Measurements from ENCODE around the gene MYO5A.

DNA sequence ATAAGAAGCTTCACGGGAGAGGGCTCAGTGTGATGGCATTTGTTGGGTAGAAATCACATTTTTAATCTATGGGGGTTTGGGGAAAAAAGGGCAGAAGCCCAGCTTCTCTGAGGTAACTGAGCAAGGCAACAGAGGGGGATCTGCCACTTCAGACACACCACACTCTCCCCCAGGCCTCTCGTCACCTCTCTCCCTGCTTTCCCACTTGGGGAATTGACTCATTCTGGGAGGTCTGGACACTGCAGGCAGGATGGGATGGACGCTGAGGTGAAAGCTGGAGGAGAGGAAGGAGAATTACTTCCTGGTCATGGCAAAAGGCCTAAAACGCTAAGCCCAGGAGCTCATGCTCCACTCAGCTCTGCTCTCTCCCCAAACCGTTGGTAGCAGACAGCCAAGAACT is 266.3 kb downstream of the MYO5A start:
- TF ChIP-seq, protein P1, sequence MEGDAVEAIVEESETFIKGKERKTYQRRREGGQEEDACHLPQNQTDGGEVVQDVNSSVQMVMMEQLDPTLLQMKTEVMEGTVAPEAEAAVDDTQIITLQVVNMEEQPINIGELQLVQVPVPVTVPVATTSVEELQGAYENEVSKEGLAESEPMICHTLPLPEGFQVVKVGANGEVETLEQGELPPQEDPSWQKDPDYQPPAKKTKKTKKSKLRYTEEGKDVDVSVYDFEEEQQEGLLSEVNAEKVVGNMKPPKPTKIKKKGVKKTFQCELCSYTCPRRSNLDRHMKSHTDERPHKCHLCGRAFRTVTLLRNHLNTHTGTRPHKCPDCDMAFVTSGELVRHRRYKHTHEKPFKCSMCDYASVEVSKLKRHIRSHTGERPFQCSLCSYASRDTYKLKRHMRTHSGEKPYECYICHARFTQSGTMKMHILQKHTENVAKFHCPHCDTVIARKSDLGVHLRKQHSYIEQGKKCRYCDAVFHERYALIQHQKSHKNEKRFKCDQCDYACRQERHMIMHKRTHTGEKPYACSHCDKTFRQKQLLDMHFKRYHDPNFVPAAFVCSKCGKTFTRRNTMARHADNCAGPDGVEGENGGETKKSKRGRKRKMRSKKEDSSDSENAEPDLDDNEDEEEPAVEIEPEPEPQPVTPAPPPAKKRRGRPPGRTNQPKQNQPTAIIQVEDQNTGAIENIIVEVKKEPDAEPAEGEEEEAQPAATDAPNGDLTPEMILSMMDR (IDR thresholded peaks at IDR 0.05): no peak
- no peak for TF ChIP-seq ZFX (IDR thresholded peaks at IDR 0.05; ENCODE audit: borderline replicate concordance)
